Stomach (tissue), 19 donors: ENCODE data around the gene GPR143. TPM values are rescaled to one million over a fixed set of nuclear protein-coding genes. Genes with fewer than 3 reads are reported as not detected.
"Not testable (repeated sequence)": the region's sequence is repeated elsewhere in the genome, so short reads cannot be mapped to it uniquely, and the experiment has no call there.

Experiments
- DNase-seq, 2 donors: peaks; one replicate each; pipeline versions ENCODE4 v3.0.0 to v3.0.0-alpha.2; 2013 to 2019
- H3K27ac ChIP-seq, 5 donors: fragments of 200-600 bp in 4 of 5; sonication (generic) in 4 of 5; one replicate each; pipeline ENCODE4 v1.5.1; 2013 to 2019; ENCODE audit warnings: mild to moderate bottlenecking in 1 of 5, moderate library complexity in 1 of 5
- H3K27me3 ChIP-seq, 3 donors: fragments of 200-600 bp; sonication (generic); one replicate each; pipeline ENCODE4 v1.5.1; 2017 to 2019; ENCODE audit warnings: mixed run types in 1 of 3
- H3K36me3 ChIP-seq, 4 donors: fragments of 200-600 bp; sonication (generic); 1 replicate in 3 of 4; 2 replicates in 1 of 4; pipeline ENCODE4 v1.5.1; 2016 to 2019
- H3K4me1 ChIP-seq, 4 donors: fragments of 200-600 bp; sonication (generic); one replicate each; pipeline ENCODE4 v1.5.1; 2016 to 2019
- H3K4me3 ChIP-seq, 4 donors: fragments of 200-600 bp; sonication (generic) in 3 of 4; one replicate each; pipeline ENCODE4 v1.5.1; 2016 to 2019; ENCODE audit warnings: mild to moderate bottlenecking in 1 of 4
- H3K9me3 ChIP-seq, 4 donors: fragments of 200-600 bp; sonication (generic); one replicate each; pipeline ENCODE4 v1.5.1; 2016 to 2019
- EP300 ChIP-seq: sonication (generic); formaldehyde crosslinking; IDR thresholded peaks from one replicate; pipeline ENCODE4 v1.6.1; 2017; ENCODE audit warnings: antibody characterized with exemption
- POLR2A ChIP-seq, 4 donors: fragments of 450-650 bp; IDR thresholded peaks; one replicate each; pipeline ENCODE4 v1.6.1; 2016; ENCODE audit warnings: antibody characterized with exemption in 4 of 4, control low read depth in 2 of 4, mild to moderate bottlenecking in 1 of 4, moderate library complexity in 1 of 4
- POLR2AphosphoS5 ChIP-seq, 3 donors: sonication (generic); formaldehyde crosslinking; IDR thresholded peaks; one replicate each; pipeline ENCODE4 v1.6.1; 2016; ENCODE audit warnings: antibody characterized with exemption in 3 of 3
- WGBS, 5 donors: extraction: QIAGEN DNeasy Blood & Tissue Kit in 3 of 5; methylation state at CpG; one replicate each; pipeline versions ENCODE4 v1.1.5 to v1.1.7; 2013 to 2018; 5-methylcytosine and 5-hydroxymethylcytosine counted together
- intact Hi-C: fragments of 100-400 bp; cut with DNase I; formaldehyde crosslinking; loops from one replicate; pipeline ENCODE4 v1.15.1; 2023; ENCODE audit warnings: low total_unique reads
- long read RNA-seq, 10 donors: transcript quantifications; one replicate each; lab custom pipeline, GENCODE V29; 2026
- polyA plus RNA-seq, 3 donors: library from polyadenylated mRNA; stranded (reverse); fragments of 200-250 nt; gene quantifications; one replicate each; pipeline ENCODE4 v1.2.3, GENCODE V29; 2013
- total RNA-seq, 5 donors: library from RNA; depleted of rRNA; stranded (reverse); fragments of >200 nt; gene quantifications; one replicate each; pipeline versions ENCODE4 v1.1.0 to v1.2.3, GENCODE V29; 2014 to 2016
- TF ChIP-seq, protein P1 (sequence below), 7 experiments: fragments of 450-650 bp in 4 of 7; fragments of 200-600 bp in 3 of 7; sonication (generic) in 3 of 7; IDR thresholded peaks; one replicate each; pipeline ENCODE4 v1.5.1; 2016 to 2019; ENCODE audit warnings: antibody characterized with exemption in 7 of 7, control low read depth in 2 of 7, mild to moderate bottlenecking in 1 of 7
- donor health status: healthy with polysubstance abuse.
- donor health status: Bipolar disorder and iron deficiency.
- donor health status: healthy.

GPR143 gene
- total RNA-seq (1 to 10 TPM in 1 of 5 donors, not detected in 4; 1.5 TPM), polyA plus RNA-seq (1 to 10 TPM in 1 of 3 donors, under 1 TPM in 2; 0.46 to 2.3 (median 0.93) TPM)
- long read RNA-seq, donor 1 = 0 reads
- long read RNA-seq, donor 2 = 0 reads
- long read RNA-seq, donor 3 = 0 reads
- long read RNA-seq, donor 4 = 0 reads
- long read RNA-seq, donor 5 = 0 reads
- long read RNA-seq, donor 6, partial matches to known transcripts = 0 of 1 reads
- long read RNA-seq, donor 6, other reads (novel, unspliced or antisense) = 0 of 1 reads
- long read RNA-seq, donor 7 = 0 reads
- long read RNA-seq, donor 8, partial matches to known transcripts = 0 of 1 reads
- long read RNA-seq, donor 8, other reads (novel, unspliced or antisense) = 0 of 1 reads
- long read RNA-seq, donor 9, partial matches to known transcripts = 0 of 1 reads
- long read RNA-seq, donor 9, other reads (novel, unspliced or antisense) = 0 of 1 reads
- long read RNA-seq, donor 10 = 0 reads

DNA sequence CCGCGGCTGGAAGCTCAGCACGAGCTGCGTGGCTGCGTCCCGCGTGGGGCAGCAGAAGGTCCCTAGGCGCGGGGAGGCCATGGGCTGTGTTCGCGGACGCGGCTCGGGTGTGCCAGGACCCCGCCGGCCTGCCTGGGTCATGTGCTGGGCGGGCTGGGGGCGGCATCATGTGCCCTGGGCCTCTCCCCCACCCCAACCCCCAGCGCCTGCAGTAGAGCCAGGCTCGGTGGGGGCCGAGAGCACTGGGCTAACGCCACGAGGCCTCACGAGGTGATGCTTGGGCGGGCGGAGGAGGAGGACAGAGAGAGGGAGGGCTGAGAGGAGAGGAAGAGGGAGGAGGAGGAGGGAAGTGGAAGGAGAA, at the start of gene GPR143:
Gene GPR143 (minus strand): TSS at position 111 of the 361 bp plus-strand sequence. CDS start 30 bp downstream, at position 81.
- WGBS, 5 donors = 14 to 39% (median 28%) methylated on average over 10 to 26 of the region's 26 CpGs
- H3K9me3 ChIP-seq = peaks cover 0 to 15% (median 0%) of the 10 kb centered on the region in 4 donors
- H3K4me1 ChIP-seq = peaks cover 0 to 6% (median 0%) of the 10 kb centered on the region in 4 donors
- no peak within 1 kb of the TSS for H3K4me3 ChIP-seq
- no peaks in the 10 kb centered on the region for H3K36me3 ChIP-seq
- TF ChIP-seq, protein P1, sequence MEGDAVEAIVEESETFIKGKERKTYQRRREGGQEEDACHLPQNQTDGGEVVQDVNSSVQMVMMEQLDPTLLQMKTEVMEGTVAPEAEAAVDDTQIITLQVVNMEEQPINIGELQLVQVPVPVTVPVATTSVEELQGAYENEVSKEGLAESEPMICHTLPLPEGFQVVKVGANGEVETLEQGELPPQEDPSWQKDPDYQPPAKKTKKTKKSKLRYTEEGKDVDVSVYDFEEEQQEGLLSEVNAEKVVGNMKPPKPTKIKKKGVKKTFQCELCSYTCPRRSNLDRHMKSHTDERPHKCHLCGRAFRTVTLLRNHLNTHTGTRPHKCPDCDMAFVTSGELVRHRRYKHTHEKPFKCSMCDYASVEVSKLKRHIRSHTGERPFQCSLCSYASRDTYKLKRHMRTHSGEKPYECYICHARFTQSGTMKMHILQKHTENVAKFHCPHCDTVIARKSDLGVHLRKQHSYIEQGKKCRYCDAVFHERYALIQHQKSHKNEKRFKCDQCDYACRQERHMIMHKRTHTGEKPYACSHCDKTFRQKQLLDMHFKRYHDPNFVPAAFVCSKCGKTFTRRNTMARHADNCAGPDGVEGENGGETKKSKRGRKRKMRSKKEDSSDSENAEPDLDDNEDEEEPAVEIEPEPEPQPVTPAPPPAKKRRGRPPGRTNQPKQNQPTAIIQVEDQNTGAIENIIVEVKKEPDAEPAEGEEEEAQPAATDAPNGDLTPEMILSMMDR (IDR thresholded peaks at IDR 0.05) = no peak
- TF ChIP-seq POLR2A (IDR thresholded peaks at IDR 0.05) (no peak), EP300 (no peak), POLR2AphosphoS5 (IDR thresholded peaks at IDR 0.05) (no peak)
- peak in 1 of 2 donors; percentile 18 for DNase-seq
- H3K27me3 ChIP-seq = peaks cover 0 to 26% (median 17%) of the 10 kb centered on the region in 3 donors
- intact Hi-C loops = no loop called here
- H3K27ac ChIP-seq = no peak within 1 kb of the TSS

DNA sequence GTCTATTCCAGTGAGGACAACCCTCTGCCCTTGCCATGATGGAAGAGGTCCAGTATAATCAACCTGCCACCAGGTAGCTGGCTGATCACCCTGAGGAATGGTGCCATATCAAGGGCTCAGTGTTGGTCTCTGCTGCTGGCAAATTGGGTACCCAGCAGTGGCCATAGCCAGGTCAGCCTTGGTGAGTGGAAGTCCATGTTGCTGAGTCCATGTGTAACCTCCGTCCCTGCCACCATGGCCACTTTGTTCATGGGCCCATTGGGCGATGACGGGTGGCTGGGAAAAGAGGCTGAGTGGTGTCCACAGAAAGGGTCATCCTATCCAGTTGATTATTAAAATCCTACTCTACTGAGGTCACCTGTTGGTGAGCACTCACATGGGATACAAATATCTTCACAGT, 45.4 kb upstream of the GPR143 start:
- H3K4me1 ChIP-seq, intact Hi-C loops, H3K4me3 ChIP-seq, H3K36me3 ChIP-seq, DNase-seq, H3K27ac ChIP-seq, H3K27me3 ChIP-seq, H3K9me3 ChIP-seq: not testable (repeated sequence)
- 97 to 100% (median 100%) methylated on average over 3 of the region's 3 CpGs; no CpG with 5 or more reads in 1 of the 5 donors for WGBS, 5 donors

DNA sequence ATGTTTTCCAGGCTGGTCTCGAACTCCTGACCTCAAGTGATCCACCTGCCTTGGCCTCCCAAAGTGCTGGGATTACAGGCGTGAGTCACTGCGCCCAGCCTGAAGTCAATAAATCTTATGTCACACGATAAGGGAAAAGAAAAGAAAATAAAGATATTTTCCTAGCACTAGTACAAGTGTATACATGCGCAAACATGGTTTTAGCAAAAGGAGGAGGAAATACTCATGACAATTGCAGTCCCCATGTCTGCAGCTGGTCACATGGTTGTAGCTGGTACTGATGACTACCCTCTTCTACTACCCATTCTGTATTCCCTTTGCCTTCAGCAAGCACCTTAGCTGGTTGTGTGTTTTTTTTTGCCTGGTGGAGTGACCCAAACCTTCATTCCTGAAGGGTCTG, 44.2 kb upstream of the GPR143 start:
- intact Hi-C loops, H3K9me3 ChIP-seq, H3K4me3 ChIP-seq, H3K36me3 ChIP-seq, H3K4me1 ChIP-seq, H3K27ac ChIP-seq, DNase-seq, H3K27me3 ChIP-seq: not testable (repeated sequence)
- 77 to 87% (median 83%) methylated on average over 5 of the region's 5 CpGs for WGBS, 5 donors

DNA sequence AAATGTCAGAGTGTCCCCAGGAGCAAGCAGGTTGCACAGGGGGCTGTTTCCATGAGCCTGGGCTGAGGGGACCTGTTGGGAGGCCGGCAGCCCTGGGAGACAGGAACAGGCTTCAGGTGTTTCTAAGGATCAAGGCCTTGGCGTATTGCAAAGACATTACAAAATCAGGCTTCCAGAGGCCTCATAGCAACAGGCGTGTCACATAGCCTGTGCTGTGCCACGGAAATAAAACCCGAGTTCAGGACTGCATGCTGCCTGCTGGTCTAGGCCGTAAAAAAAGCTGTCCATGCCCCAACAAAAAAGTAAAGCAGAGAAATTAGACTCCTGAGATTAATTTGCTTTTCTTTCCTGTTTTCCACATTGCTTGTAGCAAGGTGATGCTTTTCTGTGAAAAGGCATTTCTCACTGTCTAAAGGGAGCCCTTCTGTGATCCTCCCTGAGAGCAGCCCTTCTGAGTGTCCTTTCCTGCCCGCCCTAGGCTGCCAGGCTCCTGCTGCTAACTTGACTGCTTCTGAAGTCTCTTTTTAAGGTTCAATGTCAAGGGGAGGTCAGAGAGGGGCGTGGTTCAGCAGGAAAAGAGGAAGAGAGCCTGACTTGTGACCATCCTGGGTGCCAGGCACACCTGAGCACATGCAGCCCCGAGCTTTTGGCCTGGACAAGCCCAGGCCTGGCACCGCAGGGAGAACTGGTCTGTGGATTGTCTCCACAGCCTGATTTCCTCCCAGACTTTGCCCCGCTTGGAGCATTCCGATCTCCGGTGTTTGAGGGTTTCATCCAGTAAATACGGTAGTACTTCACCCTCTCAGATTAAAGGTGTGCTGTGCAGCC, 41.9 kb upstream of the GPR143 start:
- H3K4me3 ChIP-seq = no peak overlapping the region
- H3K4me1 ChIP-seq = no peaks in the 10 kb centered on the region
- intact Hi-C loops = no loop called here
- no peaks in the 10 kb centered on the region for H3K9me3 ChIP-seq
- peak; percentile 36 to 70 for DNase-seq
- H3K27ac ChIP-seq = peak overlapping the region in 1 of 5 donors; percentile 18
- WGBS, 5 donors = 45 to 68% (median 60%) methylated on average over 13 to 14 of the region's 14 CpGs
- no peaks in the 10 kb centered on the region for H3K36me3 ChIP-seq
- H3K27me3 ChIP-seq = no peaks in the 10 kb centered on the region
- TF ChIP-seq POLR2AphosphoS5 (IDR thresholded peaks at IDR 0.05) = no peak
- no peak for TF ChIP-seq EP300
- TF ChIP-seq, protein P1 (IDR thresholded peaks at IDR 0.05) = no peak

DNA sequence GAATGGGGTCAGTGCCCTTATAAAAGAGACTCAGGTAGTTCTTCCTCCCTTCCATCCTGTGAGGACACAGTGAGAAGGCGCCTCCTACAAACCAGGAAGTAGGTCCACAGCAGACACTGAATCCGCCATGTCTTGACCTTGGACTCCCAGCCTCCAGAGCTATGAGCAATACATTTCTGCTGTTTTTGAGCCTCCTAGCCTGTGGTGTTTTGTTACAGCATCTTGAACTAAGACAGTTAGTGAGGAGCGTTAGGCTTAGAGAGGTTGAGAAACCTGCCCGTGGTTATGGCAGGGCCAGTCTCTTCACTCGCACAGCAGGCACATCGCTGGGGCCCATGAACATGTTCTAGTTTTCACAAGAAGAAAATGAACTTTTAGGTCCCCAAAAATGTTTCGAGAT, 40.3 kb upstream of the GPR143 start:
- TF ChIP-seq POLR2A (IDR thresholded peaks at IDR 0.05) (no peak), POLR2AphosphoS5 (IDR thresholded peaks at IDR 0.05) (no peak), EP300 (no peak)
- TF ChIP-seq, protein P1 (IDR thresholded peaks at IDR 0.05) = no peak
- no peaks in the 10 kb centered on the region for H3K27me3 ChIP-seq
- no peak overlapping the region for H3K27ac ChIP-seq
- no peaks in the 10 kb centered on the region for H3K4me1 ChIP-seq
- peaks cover 0 to under 1% (median under 1%) of the 10 kb centered on the region in 4 donors for H3K9me3 ChIP-seq
- no peak overlapping the region for H3K4me3 ChIP-seq
- WGBS, 5 donors = 90 to 99% (median 96%) methylated on average over 7 of the region's 7 CpGs
- DNase-seq = no peak
- H3K36me3 ChIP-seq = no peaks in the 10 kb centered on the region
- intact Hi-C loops = no loop called here
